GM12892 (cell line): Measurements from ENCODE around the gene TAGLN2.
A peak's percentile ranks its signal among the peaks of the same experiment; 100 is the strongest.

Experiments
- POLR2A ChIP-seq: IDR thresholded peaks from 2 replicates; pipeline ENCODE4 v1.6.1; 2011; ENCODE audit warnings: low read depth, low read length, control low read depth
- POLR2AphosphoS5 ChIP-seq: IDR thresholded peaks from 2 replicates; pipeline ENCODE4 v1.6.1; 2011; ENCODE audit warnings: low read depth, low read length, control low read depth

DNA sequence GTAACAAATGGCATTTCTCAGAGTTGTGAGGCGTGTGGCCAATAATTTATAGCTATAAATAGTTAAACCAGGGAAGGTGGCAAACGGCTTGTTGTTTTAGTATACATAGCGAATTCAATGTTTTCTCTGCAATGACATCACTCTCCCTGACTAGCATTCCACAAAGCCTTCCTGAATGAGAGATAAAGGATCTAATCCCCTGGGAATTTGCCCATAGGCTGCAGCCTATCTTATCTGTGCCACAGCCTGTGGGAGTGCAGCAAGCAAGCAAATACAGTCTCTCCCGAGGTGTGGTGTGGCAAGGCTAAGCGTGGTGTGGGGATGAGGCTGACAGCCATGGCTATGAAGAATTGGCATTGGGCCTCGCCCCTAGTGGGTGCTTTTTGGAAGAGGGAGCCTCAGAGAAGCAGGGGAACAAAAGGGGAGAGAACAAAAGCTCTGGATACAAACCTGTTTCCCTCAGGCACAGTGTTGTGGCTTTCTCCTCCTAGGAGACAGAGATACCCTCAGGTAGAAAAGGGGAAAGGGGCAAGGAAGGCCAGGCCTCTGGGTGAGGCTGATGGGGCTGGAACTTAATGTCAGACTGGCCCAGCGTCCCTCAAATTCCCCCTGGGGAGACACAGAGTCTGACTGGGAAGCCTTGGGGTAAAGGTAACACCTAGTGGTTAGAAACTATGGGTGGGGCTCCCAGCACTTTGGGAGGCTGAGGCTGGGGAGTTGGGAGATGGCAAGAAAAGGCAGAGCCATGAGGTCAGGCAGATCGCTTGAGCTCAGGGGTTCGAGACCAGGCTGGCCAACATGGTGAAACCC is 8.9 kb downstream of the TAGLN2 start:
- TF ChIP-seq POLR2A (peak; percentile 44; the same call in 1 of the 2 replicates), POLR2AphosphoS5 (0 out of 2 replicates have a peak, but pooled peaks have one; percentile 60)
